ENCODE results near the gene SPTLC1. TPM values are rescaled to one million over a fixed set of nuclear protein-coding genes. Genes with fewer than 3 reads are reported as not detected.

SPTLC1 gene
- total and polyA plus RNA-seq, 2 donors (not counting 1 experiment from before 2014, with no cell fraction given), result 26.6 to 53.5 TPM

GRCh38 chr9:92047500-92047899, 67.7 kb downstream of the SPTLC1 start:
- Histone ChIP-seq H3K4me3 (ENCODE audit: control extremely low read depth in 1 of 5, extremely low read depth in 1 of 5, insufficient read depth in 1 of 5, low read depth in 2 of 5, low read length in 4 of 5) (no peak overlapping the region), H3K9ac (ENCODE audit: low read length) (no peak overlapping the region), H3K27me3 (replicated peaks in 1 of 4; ENCODE audit: control extremely low read depth in 1 of 4, control insufficient read depth in 3 of 4, insufficient read depth in 4 of 4, low read length in 3 of 4) (no peaks in the 10 kb centered on the region), H3K27ac (ENCODE audit: low read length in 2 of 2) (no peak overlapping the region), H3K9me3 (ENCODE audit: control extremely low read depth in 1 of 3, control insufficient read depth in 2 of 3, insufficient read depth in 1 of 3, low read length in 2 of 3) (peaks cover 0 to 10% (median 7%) of the 10 kb centered on the region in 3 donors), H2AFZ (ENCODE audit: insufficient read depth, low read depth, low read length, poor library complexity, severe bottlenecking) (no peak overlapping the region), H4K20me1 (ENCODE audit: control insufficient read depth, insufficient read depth, low read length, poor library complexity, severe bottlenecking) (no peaks in the 10 kb centered on the region), H3K79me2 (ENCODE audit: control insufficient read depth, insufficient read depth, low read length) (no peaks in the 10 kb centered on the region), H3K4me2 (replicated peaks; ENCODE audit: low read depth, low read length, poor library complexity, severe bottlenecking) (no peak overlapping the region), H3K36me3 (replicated peaks in 1 of 2; ENCODE audit: control extremely low read depth in 1 of 2, control insufficient read depth in 1 of 2, extremely low read depth in 1 of 2, insufficient read depth in 2 of 2, low read length in 1 of 2) (peaks cover 9 to 77% of the 10 kb centered on the region in 2 experiments), H3K4me1 (ENCODE audit: control insufficient read depth in 2 of 2, insufficient read depth in 2 of 2, low read length in 2 of 2) (no peaks in the 10 kb centered on the region)
- TF ChIP-seq CTCF (IDR thresholded peaks at IDR 0.05), result no peak
- no peak for TF ChIP-seq EZH2 (IDR thresholded peaks at IDR 0.05; ENCODE audit: borderline replicate concordance, insufficient read depth, low read depth, low read length, poor library complexity, severe bottlenecking)
- H3K27ac Mint-ChIP-seq, result no peak overlapping the region
- ATAC-seq (ENCODE audit: low read depth), result no peak
- H3K4me1 Mint-ChIP-seq, result no peaks in the 10 kb centered on the region
- intact Hi-C loops (cut with micrococcal nuclease), result no loop called here
- H3K27me3 Mint-ChIP-seq, result no peaks in the 10 kb centered on the region
- no peak for DNase-seq
- CTCF ChIA-PET, result no interaction called here
- H3K4me3 Mint-ChIP-seq, result no peak overlapping the region
- no CpG with 5 or more reads among the region's 3 CpGs for WGBS (ENCODE audit: insufficient coverage)
- POLR2A ChIA-PET, result no interaction called here
- H3K9me3 Mint-ChIP-seq (ENCODE audit: insufficient read depth), result peaks cover 12% of the 10 kb centered on the region

GRCh38 chr9:92046676-92047075, 68.5 kb downstream of the SPTLC1 start:
- intact Hi-C loops (cut with micrococcal nuclease), result no loop called here
- no peak for ATAC-seq (ENCODE audit: low read depth)
- no peaks in the 10 kb centered on the region for H3K27me3 ChIP-seq (replicated peaks in 1 of 4; ENCODE audit: control extremely low read depth in 1 of 4, control insufficient read depth in 3 of 4, insufficient read depth in 4 of 4, low read length in 3 of 4)
- no peak for DNase-seq
- no peak overlapping the region for H3K4me3 Mint-ChIP-seq
- H3K9ac ChIP-seq (ENCODE audit: low read length), result no peak overlapping the region
- no peak overlapping the region for H3K27ac Mint-ChIP-seq
- no peaks in the 10 kb centered on the region for H3K79me2 ChIP-seq (ENCODE audit: control insufficient read depth, insufficient read depth, low read length)
- no peak overlapping the region for H3K27ac ChIP-seq (ENCODE audit: low read length in 2 of 2)
- H4K20me1 ChIP-seq (ENCODE audit: control insufficient read depth, insufficient read depth, low read length, poor library complexity, severe bottlenecking), result no peaks in the 10 kb centered on the region
- peaks cover 12% of the 10 kb centered on the region for H3K9me3 Mint-ChIP-seq (ENCODE audit: insufficient read depth)
- no peaks in the 10 kb centered on the region for H3K4me1 Mint-ChIP-seq
- ChIA-PET CTCF (no interaction called here), POLR2A (no interaction called here)
- no peaks in the 10 kb centered on the region for H3K4me1 ChIP-seq (ENCODE audit: control insufficient read depth in 2 of 2, insufficient read depth in 2 of 2, low read length in 2 of 2)
- no peak overlapping the region for H3K4me2 ChIP-seq (replicated peaks; ENCODE audit: low read depth, low read length, poor library complexity, severe bottlenecking)
- 94% methylated on average over 2 of the region's 3 CpGs for WGBS (ENCODE audit: insufficient coverage)
- H3K4me3 ChIP-seq (ENCODE audit: control extremely low read depth in 1 of 5, extremely low read depth in 1 of 5, insufficient read depth in 1 of 5, low read depth in 2 of 5, low read length in 4 of 5), result no peak overlapping the region
- peaks cover 1 to 14% (median 10%) of the 10 kb centered on the region in 3 donors for H3K9me3 ChIP-seq (ENCODE audit: control extremely low read depth in 1 of 3, control insufficient read depth in 2 of 3, insufficient read depth in 1 of 3, low read length in 2 of 3)
- H3K36me3 ChIP-seq (replicated peaks in 1 of 2; ENCODE audit: control extremely low read depth in 1 of 2, control insufficient read depth in 1 of 2, extremely low read depth in 1 of 2, insufficient read depth in 2 of 2, low read length in 1 of 2), result peaks cover 9 to 81% of the 10 kb centered on the region in 2 experiments
- TF ChIP-seq CTCF (IDR thresholded peaks at IDR 0.05), result no peak
- TF ChIP-seq EZH2 (IDR thresholded peaks at IDR 0.05; ENCODE audit: borderline replicate concordance, insufficient read depth, low read depth, low read length, poor library complexity, severe bottlenecking), result no peak
- no peak overlapping the region for H2AFZ ChIP-seq (ENCODE audit: insufficient read depth, low read depth, low read length, poor library complexity, severe bottlenecking)
- H3K27me3 Mint-ChIP-seq, result no peaks in the 10 kb centered on the region
